H1 (cell line): Measurements from ENCODE around the gene GFOD1. TPM values are rescaled to one million over a fixed set of nuclear protein-coding genes. Genes with fewer than 3 reads are reported as not detected.

Experiments used
- CREB1 ChIP-seq: IDR thresholded peaks from 2 replicates; pipeline ENCODE4 v1.6.1; 2012; ENCODE audit warnings: inconsistent platforms
- HDAC2 ChIP-seq, 2 experiments: fragments of 300-600 bp in 1 of 2; sonication (generic) in 1 of 2; IDR thresholded peaks; 2 replicates each; pipeline ENCODE4 v1.6.1; 2011 to 2012; ENCODE audit warnings: low read depth in 2 of 2, low read length in 2 of 2, mild to moderate bottlenecking in 2 of 2, moderate library complexity in 2 of 2, borderline replicate concordance in 1 of 2, inconsistent platforms in 1 of 2
- HDAC6 ChIP-seq: IDR thresholded peaks from one replicate; pipeline ENCODE4 v1.7.1; 2012; ENCODE audit warnings: low read depth, mild to moderate bottlenecking, inconsistent platforms, low read length, moderate library complexity
- SP4 ChIP-seq: IDR thresholded peaks from 2 replicates; pipeline ENCODE4 v1.6.1; 2012; ENCODE audit warnings: low read length, inconsistent platforms
- TAF1 ChIP-seq: IDR thresholded peaks from 2 replicates; pipeline ENCODE4 v1.6.1; 2011; ENCODE audit warnings: mild to moderate bottlenecking, low read depth, low read length
- TBP ChIP-seq: IDR thresholded peaks from 2 replicates; pipeline ENCODE4 v1.6.1; 2011; ENCODE audit warnings: low read depth, low read length, improper control_type of control experiment
- polyA plus RNA-seq, 7 experiments: library from polyadenylated mRNA; depleted of rRNA in 3 of 7; stranded (reverse) in 5 of 7; unstranded in 2 of 7; fragments of >200 nt in 5 of 7; fragments of 200-250 nt in 2 of 7; gene quantifications; 1 replicate in 5 of 7; 2 replicates in 1 of 7; 4 replicates in 1 of 7; pipeline versions ENCODE4 v1.2.1 to v1.2.3, GENCODE V29; 2011 to 2013; ENCODE audit warnings: missing spikeins in 2 of 7, mixed read lengths in 2 of 7
- total RNA-seq: library from RNA; stranded (reverse); fragmentation: NEBNext Ultra II Directional; extraction: Animal tissue kit (Norgen Biotek cat#: 25700); gene quantifications from 2 replicates; pipeline ENCODE4 v1.2.1, GENCODE V29; 2021
- TF ChIP-seq, protein P1 (sequence below): fragments of 300-600 bp; sonication (generic); IDR thresholded peaks from 2 replicates; pipeline ENCODE4 v1.7.1; 2012; ENCODE audit warnings: low read length, moderate library complexity, mild to moderate bottlenecking, inconsistent platforms; ENCODE audit not compliant: insufficient replicate concordance

GFOD1 gene
- total and polyA plus RNA-seq, 2 of the 8 experiments (the other 6 are each of a cell fraction or from before 2014, with no cell fraction given) = 2.5 to 8.8 TPM

GRCh38 chr6:13439644-13440043 lies 47.8 kb downstream of the GFOD1 start (continued):
- TF ChIP-seq HDAC2 (IDR thresholded peaks at IDR 0.05; ENCODE audit: borderline replicate concordance in 1 of 2, low read depth in 2 of 2, low read length in 2 of 2) (no peak), SP4 (no peak), TAF1 (no peak), TBP (no peak), HDAC6 (no peak), CREB1 (no peak)
- TF ChIP-seq, protein P1, sequence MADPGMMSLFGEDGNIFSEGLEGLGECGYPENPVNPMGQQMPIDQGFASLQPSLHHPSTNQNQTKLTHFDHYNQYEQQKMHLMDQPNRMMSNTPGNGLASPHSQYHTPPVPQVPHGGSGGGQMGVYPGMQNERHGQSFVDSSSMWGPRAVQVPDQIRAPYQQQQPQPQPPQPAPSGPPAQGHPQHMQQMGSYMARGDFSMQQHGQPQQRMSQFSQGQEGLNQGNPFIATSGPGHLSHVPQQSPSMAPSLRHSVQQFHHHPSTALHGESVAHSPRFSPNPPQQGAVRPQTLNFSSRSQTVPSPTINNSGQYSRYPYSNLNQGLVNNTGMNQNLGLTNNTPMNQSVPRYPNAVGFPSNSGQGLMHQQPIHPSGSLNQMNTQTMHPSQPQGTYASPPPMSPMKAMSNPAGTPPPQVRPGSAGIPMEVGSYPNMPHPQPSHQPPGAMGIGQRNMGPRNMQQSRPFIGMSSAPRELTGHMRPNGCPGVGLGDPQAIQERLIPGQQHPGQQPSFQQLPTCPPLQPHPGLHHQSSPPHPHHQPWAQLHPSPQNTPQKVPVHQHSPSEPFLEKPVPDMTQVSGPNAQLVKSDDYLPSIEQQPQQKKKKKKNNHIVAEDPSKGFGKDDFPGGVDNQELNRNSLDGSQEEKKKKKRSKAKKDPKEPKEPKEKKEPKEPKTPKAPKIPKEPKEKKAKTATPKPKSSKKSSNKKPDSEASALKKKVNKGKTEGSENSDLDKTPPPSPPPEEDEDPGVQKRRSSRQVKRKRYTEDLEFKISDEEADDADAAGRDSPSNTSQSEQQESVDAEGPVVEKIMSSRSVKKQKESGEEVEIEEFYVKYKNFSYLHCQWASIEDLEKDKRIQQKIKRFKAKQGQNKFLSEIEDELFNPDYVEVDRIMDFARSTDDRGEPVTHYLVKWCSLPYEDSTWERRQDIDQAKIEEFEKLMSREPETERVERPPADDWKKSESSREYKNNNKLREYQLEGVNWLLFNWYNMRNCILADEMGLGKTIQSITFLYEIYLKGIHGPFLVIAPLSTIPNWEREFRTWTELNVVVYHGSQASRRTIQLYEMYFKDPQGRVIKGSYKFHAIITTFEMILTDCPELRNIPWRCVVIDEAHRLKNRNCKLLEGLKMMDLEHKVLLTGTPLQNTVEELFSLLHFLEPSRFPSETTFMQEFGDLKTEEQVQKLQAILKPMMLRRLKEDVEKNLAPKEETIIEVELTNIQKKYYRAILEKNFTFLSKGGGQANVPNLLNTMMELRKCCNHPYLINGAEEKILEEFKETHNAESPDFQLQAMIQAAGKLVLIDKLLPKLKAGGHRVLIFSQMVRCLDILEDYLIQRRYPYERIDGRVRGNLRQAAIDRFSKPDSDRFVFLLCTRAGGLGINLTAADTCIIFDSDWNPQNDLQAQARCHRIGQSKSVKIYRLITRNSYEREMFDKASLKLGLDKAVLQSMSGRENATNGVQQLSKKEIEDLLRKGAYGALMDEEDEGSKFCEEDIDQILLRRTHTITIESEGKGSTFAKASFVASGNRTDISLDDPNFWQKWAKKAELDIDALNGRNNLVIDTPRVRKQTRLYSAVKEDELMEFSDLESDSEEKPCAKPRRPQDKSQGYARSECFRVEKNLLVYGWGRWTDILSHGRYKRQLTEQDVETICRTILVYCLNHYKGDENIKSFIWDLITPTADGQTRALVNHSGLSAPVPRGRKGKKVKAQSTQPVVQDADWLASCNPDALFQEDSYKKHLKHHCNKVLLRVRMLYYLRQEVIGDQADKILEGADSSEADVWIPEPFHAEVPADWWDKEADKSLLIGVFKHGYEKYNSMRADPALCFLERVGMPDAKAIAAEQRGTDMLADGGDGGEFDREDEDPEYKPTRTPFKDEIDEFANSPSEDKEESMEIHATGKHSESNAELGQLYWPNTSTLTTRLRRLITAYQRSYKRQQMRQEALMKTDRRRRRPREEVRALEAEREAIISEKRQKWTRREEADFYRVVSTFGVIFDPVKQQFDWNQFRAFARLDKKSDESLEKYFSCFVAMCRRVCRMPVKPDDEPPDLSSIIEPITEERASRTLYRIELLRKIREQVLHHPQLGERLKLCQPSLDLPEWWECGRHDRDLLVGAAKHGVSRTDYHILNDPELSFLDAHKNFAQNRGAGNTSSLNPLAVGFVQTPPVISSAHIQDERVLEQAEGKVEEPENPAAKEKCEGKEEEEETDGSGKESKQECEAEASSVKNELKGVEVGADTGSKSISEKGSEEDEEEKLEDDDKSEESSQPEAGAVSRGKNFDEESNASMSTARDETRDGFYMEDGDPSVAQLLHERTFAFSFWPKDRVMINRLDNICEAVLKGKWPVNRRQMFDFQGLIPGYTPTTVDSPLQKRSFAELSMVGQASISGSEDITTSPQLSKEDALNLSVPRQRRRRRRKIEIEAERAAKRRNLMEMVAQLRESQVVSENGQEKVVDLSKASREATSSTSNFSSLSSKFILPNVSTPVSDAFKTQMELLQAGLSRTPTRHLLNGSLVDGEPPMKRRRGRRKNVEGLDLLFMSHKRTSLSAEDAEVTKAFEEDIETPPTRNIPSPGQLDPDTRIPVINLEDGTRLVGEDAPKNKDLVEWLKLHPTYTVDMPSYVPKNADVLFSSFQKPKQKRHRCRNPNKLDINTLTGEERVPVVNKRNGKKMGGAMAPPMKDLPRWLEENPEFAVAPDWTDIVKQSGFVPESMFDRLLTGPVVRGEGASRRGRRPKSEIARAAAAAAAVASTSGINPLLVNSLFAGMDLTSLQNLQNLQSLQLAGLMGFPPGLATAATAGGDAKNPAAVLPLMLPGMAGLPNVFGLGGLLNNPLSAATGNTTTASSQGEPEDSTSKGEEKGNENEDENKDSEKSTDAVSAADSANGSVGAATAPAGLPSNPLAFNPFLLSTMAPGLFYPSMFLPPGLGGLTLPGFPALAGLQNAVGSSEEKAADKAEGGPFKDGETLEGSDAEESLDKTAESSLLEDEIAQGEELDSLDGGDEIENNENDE = no peak
- TF ChIP-seq, all 59 proteins: peak for 0
